GM19397 (cell line): ENCODE results near the gene MYT1.

Experiments
- ATAC-seq: cut with Tn5 transposase; IDR thresholded peaks from one replicate; pipeline ENCODE4 v1.9.1; 2021; ENCODE audit warnings: mild to moderate bottlenecking, moderate library complexity; ENCODE audit not compliant: unreplicated experiment

MYT1 gene

DNA sequence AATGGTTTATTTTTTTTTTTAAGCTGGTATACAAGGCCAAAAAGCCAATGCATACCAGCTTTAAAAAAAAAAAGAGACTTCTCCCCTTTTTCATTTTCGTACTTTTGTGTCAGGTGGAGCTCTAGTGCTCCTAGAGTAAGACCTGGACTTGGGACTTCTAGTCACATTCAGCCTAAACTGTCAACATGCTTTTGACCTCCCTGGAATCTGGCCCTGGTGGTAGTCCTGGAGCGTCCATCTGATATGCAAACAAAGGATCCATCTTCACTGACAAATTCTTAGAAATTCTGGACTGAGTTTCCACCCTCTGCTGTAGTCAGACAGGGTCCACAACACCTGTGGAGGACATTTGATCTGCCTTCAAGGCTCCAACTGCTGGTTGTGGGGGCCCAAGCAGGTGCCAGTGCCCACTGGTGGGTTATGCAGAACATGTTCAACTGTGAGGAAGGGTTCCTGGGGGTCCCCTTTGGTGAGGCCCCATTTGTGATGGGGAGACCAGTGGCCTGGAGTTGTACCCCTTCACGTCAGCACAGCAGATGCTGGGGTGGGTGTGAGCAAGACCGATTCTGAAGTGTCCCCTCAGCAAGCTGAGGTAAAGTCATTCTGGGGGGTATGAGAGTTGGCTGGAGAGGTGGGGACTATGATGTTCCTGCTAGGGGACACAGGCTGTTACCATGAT, 78.7 kb downstream of the MYT1 start:
- no peak for ATAC-seq

DNA sequence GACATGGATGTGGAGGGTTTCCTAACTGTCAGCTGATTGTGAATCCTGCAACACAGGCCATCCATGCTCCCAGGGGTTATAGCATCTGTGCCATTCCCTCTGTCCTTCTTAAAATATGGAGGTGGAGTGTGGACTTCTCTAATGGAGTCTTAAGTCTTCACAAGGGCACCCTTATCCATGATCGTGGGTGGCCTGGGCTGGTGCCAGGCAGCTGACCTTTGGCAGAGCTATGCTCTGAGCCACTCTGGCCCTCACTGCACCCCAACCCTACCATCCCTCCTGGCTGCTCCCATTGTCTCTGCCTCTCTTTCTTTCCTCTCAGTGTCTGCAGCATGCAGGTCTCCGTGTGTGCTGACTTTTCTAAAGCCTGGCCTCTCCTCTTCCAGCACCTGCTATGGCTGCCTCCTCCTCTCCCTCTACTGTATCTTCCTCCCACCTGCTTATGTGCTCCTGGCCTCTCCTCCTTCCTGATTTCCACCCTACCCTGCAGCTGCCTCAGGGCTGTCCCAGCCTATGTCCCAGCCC, 80.1 kb downstream of the MYT1 start:
- ATAC-seq, result no peak

DNA sequence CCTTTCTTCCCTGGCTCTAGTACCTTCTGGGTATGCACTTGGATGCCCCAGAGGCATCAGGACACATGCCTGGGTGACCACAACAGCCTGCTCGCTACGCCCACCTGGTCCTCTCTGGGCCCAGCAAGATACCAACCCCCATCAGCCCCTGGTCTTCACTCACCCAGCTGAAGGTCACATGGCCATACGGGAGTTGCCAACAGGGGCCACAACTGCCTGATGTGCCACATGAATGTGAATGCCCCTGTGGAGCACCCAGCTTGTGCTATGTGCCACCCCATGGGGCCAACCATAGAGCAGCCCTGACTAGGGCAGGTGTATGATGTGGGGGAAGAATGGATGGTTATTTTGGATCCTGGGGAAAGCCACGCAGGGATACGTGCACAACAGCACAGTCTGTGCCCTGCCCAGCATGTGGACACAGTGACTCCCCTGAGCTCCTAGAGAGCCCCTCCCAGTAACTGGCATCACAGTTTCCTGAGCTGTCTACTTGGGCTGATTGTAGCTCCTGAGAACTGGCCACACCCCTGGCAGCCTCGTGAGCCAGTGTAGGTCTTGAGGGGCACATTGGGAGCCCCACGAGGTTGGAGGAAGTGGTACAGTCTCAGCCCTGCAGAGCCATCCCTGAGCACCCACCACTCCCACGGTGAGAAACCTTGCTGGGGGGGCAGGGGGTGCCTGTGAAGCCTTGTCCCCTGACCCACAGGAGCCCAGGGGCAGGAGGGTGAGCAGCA, 80.8 kb downstream of the MYT1 start:
- ATAC-seq, result no peak

DNA sequence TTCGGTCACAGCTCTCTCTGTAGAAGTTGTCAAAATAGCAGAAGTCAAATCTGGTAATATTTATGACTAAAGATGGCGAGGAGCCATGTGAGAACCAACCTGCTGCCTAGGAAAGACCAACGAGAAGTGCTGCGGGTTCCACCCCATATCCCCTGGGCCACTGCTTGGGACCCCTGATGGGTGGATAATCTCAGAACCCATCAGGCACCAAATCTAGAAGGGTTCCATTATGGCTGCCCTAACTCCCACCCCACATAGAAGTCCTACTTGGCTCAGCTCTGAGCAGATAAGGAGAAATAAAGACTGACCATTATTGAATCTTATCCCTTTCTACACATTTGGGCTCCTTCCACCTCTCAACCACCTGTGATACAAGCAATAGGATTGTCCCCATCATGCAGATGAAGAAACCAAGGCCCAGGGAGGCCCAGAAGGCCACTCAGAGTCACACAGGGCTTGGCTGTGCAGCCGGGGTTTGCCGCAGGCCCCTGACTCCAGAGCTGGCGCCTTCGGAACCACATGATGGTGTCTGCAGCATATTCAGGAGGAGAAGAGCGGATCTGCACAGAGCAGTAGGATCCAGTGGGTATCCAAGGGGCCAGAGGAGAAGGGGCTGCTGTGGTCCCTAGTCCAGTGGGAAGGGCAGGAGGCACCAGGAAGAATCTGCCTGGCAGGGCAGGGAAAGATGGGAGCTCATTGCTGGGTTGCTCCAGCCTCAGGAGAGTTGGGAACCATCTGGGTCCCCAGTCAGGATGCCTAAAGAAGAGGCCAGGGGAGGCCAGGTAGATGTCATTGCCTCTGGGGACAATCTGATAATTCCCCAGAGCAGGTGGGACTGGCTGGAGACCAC, 81.7 kb downstream of the MYT1 start:
- no peak for ATAC-seq

- no peak for ATAC-seq
These were observed 82.5 kb downstream of the MYT1 start for GRCh38 chr20:64246616-64247306.

- ATAC-seq, result no peak
These were observed 83.0 kb downstream of the MYT1 start for GRCh38 chr20:64247307-64247618.

DNA sequence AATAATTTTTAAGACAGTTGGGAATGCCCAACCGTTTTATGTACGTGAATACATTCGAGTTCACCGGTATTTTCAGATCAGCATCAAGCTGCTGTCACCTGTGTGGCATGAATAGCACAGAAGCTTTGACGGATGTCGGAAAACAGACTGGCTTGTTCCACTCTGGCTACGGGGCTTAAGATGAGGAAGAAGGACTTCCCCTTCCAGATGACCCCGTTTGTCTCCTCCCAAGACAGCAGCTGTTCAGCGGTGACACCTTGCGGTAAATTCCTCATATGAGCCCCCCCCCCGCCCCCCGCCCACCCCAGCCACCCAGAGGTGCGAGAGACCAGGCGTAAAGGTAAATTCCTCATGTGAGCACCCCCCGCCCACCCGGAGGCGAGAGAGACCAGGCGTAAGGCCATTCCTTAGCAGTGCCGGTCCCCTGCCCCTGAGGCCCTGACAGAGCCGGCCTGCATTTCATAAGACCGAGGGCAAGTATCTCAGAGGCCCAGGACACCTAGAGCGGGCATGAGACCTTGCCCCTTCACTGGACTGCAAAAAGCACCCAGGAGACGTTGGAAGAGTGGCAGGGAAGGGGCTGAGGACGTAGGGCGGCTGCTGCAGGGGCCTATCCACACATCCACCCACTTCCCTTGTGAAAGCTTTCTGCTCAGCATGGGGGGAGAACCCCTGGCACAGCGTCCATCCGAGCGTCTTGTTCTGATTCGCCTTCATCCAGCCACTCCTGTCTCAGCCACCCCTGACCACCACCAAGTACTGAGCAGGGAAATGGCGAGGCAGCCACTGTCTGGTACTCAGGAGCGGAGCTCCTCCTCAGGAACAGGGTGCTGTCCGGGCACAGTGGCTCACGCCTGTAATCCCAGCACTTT, 84.0 kb downstream of the MYT1 start:
- no peak for ATAC-seq

GRCh38 chr20:64250027-64250426, 85.8 kb downstream of the MYT1 start:
- ATAC-seq, result no peak

GRCh38 chr20:64253000-64253383, 88.7 kb downstream of the MYT1 start:
- ATAC-seq, result no peak

- no peak for ATAC-seq
These were observed 89.2 kb downstream of the MYT1 start for GRCh38 chr20:64253443-64253842.

- ATAC-seq, result no peak
These were observed 89.9 kb downstream of the MYT1 start for GRCh38 chr20:64254156-64254555.

- no peak for ATAC-seq
These were observed 90.5 kb downstream of the MYT1 start for GRCh38 chr20:64254571-64255360.

DNA sequence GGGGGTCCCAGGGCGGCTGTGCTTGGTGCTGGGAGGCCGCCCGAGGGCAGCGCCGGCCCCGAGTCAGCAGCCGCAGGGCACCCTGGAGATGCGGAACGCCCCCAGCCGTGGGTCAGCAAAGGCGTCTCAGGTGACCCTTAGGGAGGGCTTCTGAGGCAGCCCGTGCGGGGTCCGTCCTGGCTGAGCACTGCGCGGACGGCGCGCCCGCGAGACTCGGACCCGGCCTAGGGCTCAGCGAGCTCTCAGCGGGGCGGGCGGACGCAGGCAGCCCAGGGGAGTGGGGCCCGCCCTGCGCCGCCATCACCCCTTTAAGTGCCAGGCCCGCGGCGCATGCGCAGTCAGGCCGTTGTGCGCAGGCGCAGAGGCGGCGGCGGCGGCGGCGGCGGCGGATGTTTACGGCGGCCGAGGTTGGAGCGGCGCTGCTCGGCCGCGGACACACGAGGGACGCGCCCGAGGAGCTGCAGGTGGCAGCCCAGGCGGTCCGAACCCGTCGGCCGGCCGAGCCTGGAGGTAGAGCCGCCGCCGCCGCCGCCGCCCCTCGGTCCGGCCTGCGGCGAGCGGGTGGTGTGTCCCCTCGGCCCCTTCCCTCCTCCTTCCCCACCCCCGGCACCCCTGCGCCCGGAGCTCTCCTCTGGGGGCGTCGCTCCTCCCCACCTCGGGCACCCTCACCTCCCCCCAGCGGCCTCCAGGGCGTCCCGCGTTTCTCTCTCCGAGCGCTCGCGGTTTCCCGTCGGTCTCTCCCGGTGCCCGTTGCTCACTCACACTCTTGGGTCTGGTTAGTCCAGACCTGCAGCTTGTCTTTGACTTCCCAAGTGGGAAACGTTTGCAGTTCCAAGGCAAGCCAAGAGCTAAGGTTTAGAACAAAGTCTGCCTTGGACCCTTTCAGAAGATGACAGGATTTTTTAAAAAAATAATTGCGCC, 91.4 kb downstream of the MYT1 start, which contains the start of gene PCMTD2:
TSS of gene PCMTD2 (plus strand) at position 388 of the 921 bp plus-strand sequence. CDS start 4,218 bp downstream, outside the sequence.
- ATAC-seq, result peak; percentile 78

DNA sequence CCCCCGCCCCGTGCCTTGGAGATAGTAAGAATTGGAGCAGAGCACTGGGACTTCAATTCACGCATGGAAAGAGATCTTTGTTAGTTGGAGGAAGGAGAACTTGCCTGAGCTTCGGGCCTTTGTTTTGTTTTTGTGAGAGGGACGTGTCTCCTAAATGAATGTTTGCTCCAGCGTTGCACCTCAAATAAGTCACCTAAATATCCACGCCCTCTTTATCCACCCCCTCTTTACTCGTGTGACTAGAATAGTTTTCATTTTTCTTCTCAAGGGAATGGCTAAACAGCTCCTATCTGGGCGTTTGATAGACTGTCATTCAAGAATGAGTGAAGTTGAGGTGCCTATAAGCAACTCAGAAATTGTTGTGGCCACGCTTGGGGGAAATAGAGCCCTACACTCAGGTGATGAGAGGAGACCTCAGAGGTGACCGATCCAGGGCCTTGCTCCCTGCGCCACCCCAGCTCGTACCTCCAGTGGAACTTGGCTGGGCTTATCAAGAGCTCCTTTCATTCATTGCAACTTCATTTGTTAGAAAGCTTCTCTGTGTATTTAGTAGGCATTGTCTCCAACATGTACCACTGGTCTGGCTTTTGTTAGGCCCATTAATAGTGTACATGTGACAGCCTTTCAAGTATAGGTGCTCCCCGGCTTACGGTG, 92.2 kb downstream of the MYT1 start:
- no peak for ATAC-seq

DNA sequence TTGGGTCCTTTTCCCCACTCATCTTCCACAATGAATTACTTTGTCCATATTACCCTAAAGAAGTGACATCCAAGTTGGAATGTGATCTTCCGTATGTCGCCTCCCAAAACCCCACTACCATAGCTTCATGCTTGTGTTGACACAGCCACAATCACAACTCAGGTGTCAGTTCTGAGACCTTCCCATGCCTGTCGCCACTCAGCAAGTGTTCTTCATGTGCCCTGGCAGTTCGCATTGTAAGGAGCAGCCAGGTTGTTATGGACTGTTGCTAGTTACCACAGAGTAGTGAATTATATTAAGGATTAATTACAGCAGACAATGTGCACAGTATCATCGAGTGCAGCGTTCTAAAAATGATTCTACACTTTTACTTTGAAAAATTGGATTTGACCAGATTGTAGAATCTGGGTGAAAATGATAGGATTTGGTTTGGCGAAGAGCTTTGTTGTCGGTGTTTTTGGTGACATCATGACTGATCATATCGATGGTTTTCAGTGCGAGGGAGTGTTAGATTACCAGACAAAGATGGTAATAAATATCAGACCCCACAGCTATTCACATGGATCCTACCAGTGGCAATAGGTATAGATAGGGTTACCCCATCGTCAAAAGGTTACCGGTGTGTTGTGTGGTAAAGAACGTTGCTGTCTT, 93.0 kb downstream of the MYT1 start:
- ATAC-seq, result no peak

GRCh38 chr20:64258071-64258823, 94.0 kb downstream of the MYT1 start:
- ATAC-seq, result no peak
